Measurements from ENCODE around the gene KANK4. TPM values are rescaled to one million over a fixed set of nuclear protein-coding genes. Genes with fewer than 3 reads are reported as not detected.

KANK4 gene
- total and polyA plus RNA-seq, 2 of the 8 experiments (the other 6 are each of a cell fraction or from before 2014, with no cell fraction given), result 0.22 to 0.26 TPM

GRCh38 chr1:62321446-62321845, 2.2 kb upstream of the KANK4 start:
- Histone ChIP-seq H3K18ac (ENCODE audit: extremely low read depth, low read length) (no peak overlapping the region), H3K23ac (ENCODE audit: insufficient read length) (no peak overlapping the region), H3K4me1 (replicated peaks in 1 of 4; ENCODE audit: control insufficient read depth in 3 of 4, insufficient read depth in 4 of 4, low read length in 3 of 4) (no peaks in the 10 kb centered on the region; a peak in 1 of 7 replicates), H2BK120ac (replicated peaks; ENCODE audit: low read depth, low read length) (no peak overlapping the region), H3K56ac (replicated peaks; ENCODE audit: insufficient read length, low read depth, low read length) (no peak overlapping the region), H3K4ac (replicated peaks; ENCODE audit: insufficient read length, low read depth, low read length) (no peak overlapping the region), H4K20me1 (replicated peaks in 1 of 2; ENCODE audit: control insufficient read depth in 1 of 2, insufficient read depth in 2 of 2, low read length in 2 of 2) (peaks cover 0 to 2% of the 10 kb centered on the region in 2 experiments), H3K27me3 (replicated peaks in 1 of 4; ENCODE audit: control insufficient read depth in 3 of 4, extremely low read depth in 1 of 4, insufficient read depth in 3 of 4, low read length in 3 of 4) (peaks cover 24 to 40% (median 37%) of the 10 kb centered on the region in 4 experiments), H2BK20ac (ENCODE audit: low read length) (no peak overlapping the region), H2BK15ac (ENCODE audit: low read length) (0 out of 2 replicates have a peak overlapping the region, but pooled peaks have one; percentile 88), H4K91ac (replicated peaks; ENCODE audit: insufficient read length, low read length) (no peak overlapping the region), H2BK12ac (ENCODE audit: low read depth, low read length) (no peak overlapping the region), H3K27ac (ENCODE audit: low read depth, low read length) (no peak overlapping the region), H3K4me2 (ENCODE audit: insufficient read depth in 1 of 2, low read depth in 2 of 2, low read length in 2 of 2) (no peak overlapping the region), H2AFZ (ENCODE audit: low read length) (no peak overlapping the region), H3K4me3 (ENCODE audit: extremely low read depth in 1 of 4, insufficient read depth in 2 of 4, low read depth in 3 of 4, low read length in 4 of 4) (no peak overlapping the region), H3K79me1 (ENCODE audit: low read depth, low read length) (no peaks in the 10 kb centered on the region), H3K36me3 (ENCODE audit: control insufficient read depth in 2 of 4, insufficient read depth in 4 of 4, low read length in 3 of 4) (no peaks in the 10 kb centered on the region), H2BK5ac (ENCODE audit: low read depth, low read length) (no peak overlapping the region), H3K79me2 (ENCODE audit: control insufficient read depth in 1 of 2, insufficient read depth in 2 of 2, low read length in 2 of 2) (no peaks in the 10 kb centered on the region), H3K23me2 (ENCODE audit: low read depth, low read length) (peaks cover 13% of the 10 kb centered on the region), H3K9me3 (ENCODE audit: insufficient read depth in 2 of 2, low read depth in 1 of 2, low read length in 1 of 2) (no peaks in the 10 kb centered on the region; a peak in 1 of 4 replicates), H2AK5ac (ENCODE audit: low read depth, low read length) (no peak overlapping the region), H4K5ac (ENCODE audit: insufficient read length, low read depth, low read length) (no peak overlapping the region), H3K9ac (replicated peaks in 1 of 4; ENCODE audit: extremely low read depth in 1 of 4, low read depth in 3 of 4, low read length in 3 of 4) (no peak overlapping the region), H3K14ac (ENCODE audit: insufficient read length) (no peak overlapping the region), H4K8ac (ENCODE audit: extremely low read depth, insufficient read depth, low read length) (no peak overlapping the region)
- WGBS, 2 experiments (ENCODE audit: extremely low coverage in 1 of 2, insufficient coverage in 1 of 2, insufficient read length in 1 of 2, insufficient replicate concordance in 2 of 2, low coverage in 1 of 2, low lambda C conversion rate in 2 of 2, missing lambda C conversion rate in 1 of 2), result 90% methylated on average over 3 of the region's 3 CpGs; no CpG with 5 or more reads in 1 of the 2 experiments
- DNase-seq (ENCODE audit: low read depth in 1 of 2, low spot score in 2 of 2), result no peak
- CTCF ChIA-PET (ENCODE audit: partially characterized antibody), result interaction anchor here (0.7 to 1.3 kb wide), 3 partner anchors 13 to 50 kb away, joined by 3 read pairs; no protein-coding TSS in a partner anchor
- POLR2A ChIA-PET (ENCODE audit: partially characterized antibody), result interaction anchor here (0.9 to 1.1 kb wide), 2 partner anchors 121 to 124 kb away, joined by 3 to 5 read pairs; no protein-coding TSS in a partner anchor
- FAIRE-seq, result no peak
- TF ChIP-seq USF2 (IDR thresholded peaks at IDR 0.05; ENCODE audit: low read length) (no peak), KDM1A (IDR thresholded peaks at IDR 0.05; ENCODE audit: borderline replicate concordance, low read length) (no peak), CBX8 (IDR thresholded peaks at IDR 0.05; ENCODE audit: borderline replicate concordance, low read depth, low read length) (no peak), POLR2A (IDR thresholded peaks at IDR 0.05; ENCODE audit: control extremely low read depth in 1 of 2, low read depth in 2 of 2, low read length in 2 of 2) (no peak), RBBP5 (IDR thresholded peaks at IDR 0.05; ENCODE audit: borderline replicate concordance, low read depth, low read length) (no peak), CTBP2 (IDR thresholded peaks at IDR 0.05; ENCODE audit: borderline replicate concordance, insufficient read depth, insufficient read length, low read length) (no peak), YY1 (IDR thresholded peaks at IDR 0.05; ENCODE audit: low read depth, low read length) (no peak), SIRT6 (IDR thresholded peaks at IDR 0.05; ENCODE audit: low read length) (no peak), MAFK (IDR thresholded peaks at IDR 0.05; ENCODE audit: low read depth, low read length) (no peak), SUZ12 (IDR thresholded peaks at IDR 0.05; ENCODE audit: low read length) (no peak), EGR1 (IDR thresholded peaks at IDR 0.05; ENCODE audit: borderline replicate concordance, low read depth, low read length) (no peak), BCL11A (IDR thresholded peaks at IDR 0.05; ENCODE audit: low read depth in 2 of 2, low read length in 2 of 2) (no peak), SP4 (IDR thresholded peaks at IDR 0.05; ENCODE audit: low read length) (no peak), CREB1 (IDR thresholded peaks at IDR 0.05) (no peak), CBX5 (IDR thresholded peaks at IDR 0.05; ENCODE audit: low read depth, low read length) (no peak)

Measured in H1 (cell line).